Measurements from ENCODE around the gene ALB. TPM values are rescaled to one million over a fixed set of nuclear protein-coding genes. Genes with fewer than 3 reads are reported as not detected.

Gene ALB
- total RNA-seq, 1 experiment from 2014 or later = 21.3 TPM

- no peak for TF ChIP-seq TCF7L2 (IDR thresholded peaks at IDR 0.05; ENCODE audit: low read depth, low read length)
- TF ChIP-seq, protein P1, sequence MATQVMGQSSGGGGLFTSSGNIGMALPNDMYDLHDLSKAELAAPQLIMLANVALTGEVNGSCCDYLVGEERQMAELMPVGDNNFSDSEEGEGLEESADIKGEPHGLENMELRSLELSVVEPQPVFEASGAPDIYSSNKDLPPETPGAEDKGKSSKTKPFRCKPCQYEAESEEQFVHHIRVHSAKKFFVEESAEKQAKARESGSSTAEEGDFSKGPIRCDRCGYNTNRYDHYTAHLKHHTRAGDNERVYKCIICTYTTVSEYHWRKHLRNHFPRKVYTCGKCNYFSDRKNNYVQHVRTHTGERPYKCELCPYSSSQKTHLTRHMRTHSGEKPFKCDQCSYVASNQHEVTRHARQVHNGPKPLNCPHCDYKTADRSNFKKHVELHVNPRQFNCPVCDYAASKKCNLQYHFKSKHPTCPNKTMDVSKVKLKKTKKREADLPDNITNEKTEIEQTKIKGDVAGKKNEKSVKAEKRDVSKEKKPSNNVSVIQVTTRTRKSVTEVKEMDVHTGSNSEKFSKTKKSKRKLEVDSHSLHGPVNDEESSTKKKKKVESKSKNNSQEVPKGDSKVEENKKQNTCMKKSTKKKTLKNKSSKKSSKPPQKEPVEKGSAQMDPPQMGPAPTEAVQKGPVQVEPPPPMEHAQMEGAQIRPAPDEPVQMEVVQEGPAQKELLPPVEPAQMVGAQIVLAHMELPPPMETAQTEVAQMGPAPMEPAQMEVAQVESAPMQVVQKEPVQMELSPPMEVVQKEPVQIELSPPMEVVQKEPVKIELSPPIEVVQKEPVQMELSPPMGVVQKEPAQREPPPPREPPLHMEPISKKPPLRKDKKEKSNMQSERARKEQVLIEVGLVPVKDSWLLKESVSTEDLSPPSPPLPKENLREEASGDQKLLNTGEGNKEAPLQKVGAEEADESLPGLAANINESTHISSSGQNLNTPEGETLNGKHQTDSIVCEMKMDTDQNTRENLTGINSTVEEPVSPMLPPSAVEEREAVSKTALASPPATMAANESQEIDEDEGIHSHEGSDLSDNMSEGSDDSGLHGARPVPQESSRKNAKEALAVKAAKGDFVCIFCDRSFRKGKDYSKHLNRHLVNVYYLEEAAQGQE (IDR thresholded peaks at IDR 0.05; ENCODE audit: insufficient read depth in 1 of 2, low read depth in 2 of 2, low read length in 1 of 2) = no peak
- TF ChIP-seq, protein P2, sequence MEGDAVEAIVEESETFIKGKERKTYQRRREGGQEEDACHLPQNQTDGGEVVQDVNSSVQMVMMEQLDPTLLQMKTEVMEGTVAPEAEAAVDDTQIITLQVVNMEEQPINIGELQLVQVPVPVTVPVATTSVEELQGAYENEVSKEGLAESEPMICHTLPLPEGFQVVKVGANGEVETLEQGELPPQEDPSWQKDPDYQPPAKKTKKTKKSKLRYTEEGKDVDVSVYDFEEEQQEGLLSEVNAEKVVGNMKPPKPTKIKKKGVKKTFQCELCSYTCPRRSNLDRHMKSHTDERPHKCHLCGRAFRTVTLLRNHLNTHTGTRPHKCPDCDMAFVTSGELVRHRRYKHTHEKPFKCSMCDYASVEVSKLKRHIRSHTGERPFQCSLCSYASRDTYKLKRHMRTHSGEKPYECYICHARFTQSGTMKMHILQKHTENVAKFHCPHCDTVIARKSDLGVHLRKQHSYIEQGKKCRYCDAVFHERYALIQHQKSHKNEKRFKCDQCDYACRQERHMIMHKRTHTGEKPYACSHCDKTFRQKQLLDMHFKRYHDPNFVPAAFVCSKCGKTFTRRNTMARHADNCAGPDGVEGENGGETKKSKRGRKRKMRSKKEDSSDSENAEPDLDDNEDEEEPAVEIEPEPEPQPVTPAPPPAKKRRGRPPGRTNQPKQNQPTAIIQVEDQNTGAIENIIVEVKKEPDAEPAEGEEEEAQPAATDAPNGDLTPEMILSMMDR (IDR thresholded peaks at IDR 0.05) = no peak
- TF ChIP-seq POLR2AphosphoS5 (IDR thresholded peaks at IDR 0.05; ENCODE audit: low read depth, low read length) = no peak
- TF ChIP-seq SIN3A (IDR thresholded peaks at IDR 0.05; ENCODE audit: borderline replicate concordance, insufficient read depth, low read depth, low read length) = no peak
- Histone ChIP-seq H3K27me3 (ENCODE audit: control insufficient read depth, insufficient read depth, low read length) (no peaks in the 10 kb centered on the region; the same call in none of the 2 replicates), H3K27ac (ENCODE audit: low read length) (no peak overlapping the region), H3K4me3 (ENCODE audit: low read depth in 2 of 2, low read length in 2 of 2) (no peak overlapping the region), H3K9me3 (ENCODE audit: control insufficient read depth, insufficient read depth, low read depth, low read length) (no peaks in the 10 kb centered on the region), H3K4me1 (ENCODE audit: control insufficient read depth, insufficient read depth, low read length) (no peaks in the 10 kb centered on the region), H3K36me3 (ENCODE audit: control insufficient read depth, insufficient read depth, low read length) (no peaks in the 10 kb centered on the region)
- CTCF ChIA-PET = no interaction called here
- intact Hi-C loops (cut with micrococcal nuclease; ENCODE audit: unreplicated experiment) (no loop called here), in situ Hi-C loops (cut with HindIII; ENCODE audit: low pct_unique_long_range_greater_than_20kb, low sequenced_read_pairs) (no loop called here)
- ATAC-seq (no peak), DNase-seq (ENCODE audit: low read depth, low spot score) (no peak)
- POLR2A ChIA-PET = no interaction called here
- no TSS peak for BruUV-seq (replicated peaks)
These were observed 7.8 kb downstream of the ALB start for GRCh38 chr4:73411731-73412414.

DNA sequence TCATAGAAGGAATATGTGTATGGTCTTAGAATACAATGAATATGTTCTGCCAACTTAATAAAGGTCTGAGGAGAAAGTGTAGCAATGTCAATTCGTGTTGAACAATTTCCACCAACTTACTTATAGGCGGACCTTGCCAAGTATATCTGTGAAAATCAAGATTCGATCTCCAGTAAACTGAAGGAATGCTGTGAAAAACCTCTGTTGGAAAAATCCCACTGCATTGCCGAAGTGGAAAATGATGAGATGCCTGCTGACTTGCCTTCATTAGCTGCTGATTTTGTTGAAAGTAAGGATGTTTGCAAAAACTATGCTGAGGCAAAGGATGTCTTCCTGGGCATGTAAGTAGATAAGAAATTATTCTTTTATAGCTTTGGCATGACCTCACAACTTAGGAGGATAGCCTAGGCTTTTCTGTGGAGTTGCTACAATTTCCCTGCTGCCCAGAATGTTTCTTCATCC, 9.2 kb downstream of the ALB start:
- in situ Hi-C loops (cut with HindIII; ENCODE audit: low pct_unique_long_range_greater_than_20kb, low sequenced_read_pairs) = no loop called here
- Histone ChIP-seq H3K4me1 (ENCODE audit: control insufficient read depth, insufficient read depth, low read length) (no peaks in the 10 kb centered on the region), H3K27ac (ENCODE audit: low read length) (no peak overlapping the region), H3K4me3 (ENCODE audit: low read depth in 2 of 2, low read length in 2 of 2) (no peak overlapping the region), H3K27me3 (ENCODE audit: control insufficient read depth, insufficient read depth, low read length) (no peaks in the 10 kb centered on the region; the same call in none of the 2 replicates), H3K9me3 (ENCODE audit: control insufficient read depth, insufficient read depth, low read depth, low read length) (no peaks in the 10 kb centered on the region), H3K36me3 (ENCODE audit: control insufficient read depth, insufficient read depth, low read length) (no peaks in the 10 kb centered on the region)
- ATAC-seq = no peak
- no TSS peak for BruUV-seq (replicated peaks)
- intact Hi-C loops (cut with micrococcal nuclease; ENCODE audit: unreplicated experiment) = no loop called here
- ChIA-PET POLR2A (no interaction called here), CTCF (no interaction called here)
- TF ChIP-seq SIN3A (IDR thresholded peaks at IDR 0.05; ENCODE audit: borderline replicate concordance, insufficient read depth, low read depth, low read length) (no peak), POLR2AphosphoS5 (IDR thresholded peaks at IDR 0.05; ENCODE audit: low read depth, low read length) (no peak), TCF7L2 (IDR thresholded peaks at IDR 0.05; ENCODE audit: low read depth, low read length) (no peak)
- TF ChIP-seq, protein P1 (IDR thresholded peaks at IDR 0.05; ENCODE audit: insufficient read depth in 1 of 2, low read depth in 2 of 2, low read length in 1 of 2) = no peak
- no peak for DNase-seq (ENCODE audit: low read depth, low spot score)

Measured in Panc1 (cell line).